ENCODE data around the gene KCTD17. TPM values are rescaled to one million over a fixed set of nuclear protein-coding genes. Genes with fewer than 3 reads are reported as not detected.

Gene KCTD17
- total RNA-seq, 1 experiment from 2014 or later: 24.9 TPM

GRCh38 chr22:37052386-37053309 is 1.1 kb downstream of the KCTD17 start:
- Histone ChIP-seq H3K4me1 (ENCODE audit: low read length) (peaks cover 13% of the 10 kb centered on the region), H2AFZ (ENCODE audit: low read length) (no peak overlapping the region), H3K4me3 (ENCODE audit: low read length) (peak overlapping the region; percentile 91), H4K20me1 (ENCODE audit: insufficient read depth, low read depth, low read length) (no peaks in the 10 kb centered on the region), H3K27ac (ENCODE audit: low read length) (no peak overlapping the region), H3K27me3 (ENCODE audit: low read length) (no peaks in the 10 kb centered on the region), H3K36me3 (ENCODE audit: insufficient read depth, low read length) (no peaks in the 10 kb centered on the region), H3K4me2 (ENCODE audit: low read depth, low read length, poor library complexity, severe bottlenecking) (peak overlapping the region; percentile 92), H3K9me3 (ENCODE audit: low read length) (no peaks in the 10 kb centered on the region), H3K9ac (ENCODE audit: low read length) (peak overlapping the region; percentile 83), H3K79me2 (ENCODE audit: low read length) (no peaks in the 10 kb centered on the region), H3K9me2 (replicated peaks; ENCODE audit: insufficient read depth, low read length) (no peaks in the 10 kb centered on the region)
- DNase-seq: no peak

DNA sequence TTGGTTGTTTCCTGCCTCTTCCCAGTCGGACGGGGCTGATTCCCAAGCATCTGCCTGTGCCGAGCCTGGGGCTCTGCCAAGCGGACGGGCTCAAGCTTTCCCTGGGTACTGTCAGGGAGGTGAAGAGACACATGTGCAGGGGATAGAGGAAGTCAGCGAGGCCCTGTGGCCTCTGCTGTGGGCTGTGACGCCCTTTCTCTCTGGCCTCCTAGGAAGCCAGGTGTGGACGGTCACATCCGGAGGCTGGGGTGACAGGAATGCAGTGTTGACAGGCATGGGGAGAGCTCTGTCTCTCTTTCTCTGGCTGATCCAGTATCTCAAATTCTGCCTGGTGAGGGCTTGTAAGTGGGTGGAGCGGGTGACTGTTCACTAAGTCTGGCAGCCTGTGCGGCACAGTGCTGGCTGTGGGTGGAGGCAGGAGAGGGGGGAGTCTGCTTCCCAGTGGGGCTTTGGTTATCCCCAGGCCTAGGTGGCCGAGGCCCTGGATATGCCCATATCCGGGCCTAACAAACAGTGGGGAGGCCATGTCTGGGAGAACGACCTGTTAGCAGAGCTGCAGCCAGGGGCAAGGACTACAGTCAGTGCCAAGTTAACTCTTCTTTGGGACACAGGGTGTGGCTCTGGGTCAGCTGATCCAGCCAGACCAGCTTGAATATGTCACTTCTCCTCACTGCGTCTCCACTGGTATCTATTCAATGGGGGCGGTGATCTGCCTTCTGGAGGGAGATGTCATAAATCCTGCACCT is 1.9 kb downstream of the KCTD17 start:
- Histone ChIP-seq H3K9me3 (ENCODE audit: low read length) (no peaks in the 10 kb centered on the region), H3K79me2 (ENCODE audit: low read length) (no peaks in the 10 kb centered on the region), H3K4me2 (ENCODE audit: low read depth, low read length, poor library complexity, severe bottlenecking) (no peak overlapping the region), H3K4me3 (ENCODE audit: low read length) (no peak overlapping the region), H3K9me2 (replicated peaks; ENCODE audit: insufficient read depth, low read length) (no peaks in the 10 kb centered on the region), H3K4me1 (ENCODE audit: low read length) (peaks cover 13% of the 10 kb centered on the region), H3K9ac (ENCODE audit: low read length) (no peak overlapping the region), H3K27ac (ENCODE audit: low read length) (no peak overlapping the region), H2AFZ (ENCODE audit: low read length) (no peak overlapping the region), H4K20me1 (ENCODE audit: insufficient read depth, low read depth, low read length) (no peaks in the 10 kb centered on the region), H3K27me3 (ENCODE audit: low read length) (no peaks in the 10 kb centered on the region), H3K36me3 (ENCODE audit: insufficient read depth, low read length) (no peaks in the 10 kb centered on the region)
- DNase-seq: no peak

- Histone ChIP-seq H2AFZ (ENCODE audit: low read length) (no peak overlapping the region), H3K79me2 (ENCODE audit: low read length) (no peaks in the 10 kb centered on the region), H3K4me3 (ENCODE audit: low read length) (no peak overlapping the region), H3K4me2 (ENCODE audit: low read depth, low read length, poor library complexity, severe bottlenecking) (no peak overlapping the region), H3K27me3 (ENCODE audit: low read length) (no peaks in the 10 kb centered on the region), H3K36me3 (ENCODE audit: insufficient read depth, low read length) (no peaks in the 10 kb centered on the region), H3K9ac (ENCODE audit: low read length) (no peak overlapping the region), H3K9me3 (ENCODE audit: low read length) (no peaks in the 10 kb centered on the region), H3K9me2 (replicated peaks; ENCODE audit: insufficient read depth, low read length) (no peaks in the 10 kb centered on the region), H4K20me1 (ENCODE audit: insufficient read depth, low read depth, low read length) (no peaks in the 10 kb centered on the region), H3K27ac (ENCODE audit: low read length) (no peak overlapping the region), H3K4me1 (ENCODE audit: low read length) (peaks cover 13% of the 10 kb centered on the region)
- no peak for DNase-seq
Measured at GRCh38 chr22:37054056-37054395, 2.5 kb downstream of the KCTD17 start.

DNA sequence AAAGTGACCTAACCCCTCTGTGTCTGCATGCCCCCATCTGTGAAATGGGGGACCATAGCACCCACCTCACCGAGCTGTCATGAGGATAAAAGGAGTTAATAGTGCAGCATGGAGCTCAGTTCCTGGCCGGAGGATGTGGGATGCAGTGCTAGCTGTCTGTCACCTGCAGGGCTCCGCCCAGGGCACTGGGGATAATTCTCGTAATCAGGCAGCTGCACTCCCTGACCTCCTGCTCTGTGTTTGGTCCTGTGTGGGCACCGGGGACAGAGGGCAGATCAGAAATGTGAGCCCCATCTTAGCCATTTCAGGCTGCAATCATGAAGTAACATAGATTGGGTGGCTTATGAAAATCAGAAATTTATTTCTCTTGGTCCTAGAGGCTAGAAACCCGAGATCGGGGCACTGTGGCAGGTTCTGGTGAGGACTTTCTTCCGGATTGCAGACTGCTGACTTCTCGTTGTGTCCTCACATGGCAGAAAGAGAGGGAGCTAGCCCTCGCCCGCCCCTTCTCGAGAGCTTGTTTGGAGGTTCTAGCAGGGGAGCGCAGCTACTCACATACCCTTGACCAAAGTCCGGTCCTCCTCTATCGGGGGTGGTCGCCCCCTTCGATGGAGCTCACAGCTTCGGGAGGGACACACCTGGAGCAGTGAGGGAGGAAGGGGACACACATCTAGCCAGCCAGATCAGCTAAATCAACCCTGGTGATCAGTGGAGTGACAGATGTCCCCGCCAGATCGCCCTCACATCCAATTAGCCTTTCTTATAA is 3.2 kb downstream of the KCTD17 start:
- Histone ChIP-seq H4K20me1 (ENCODE audit: insufficient read depth, low read depth, low read length) (no peaks in the 10 kb centered on the region), H3K27ac (ENCODE audit: low read length) (no peak overlapping the region), H3K27me3 (ENCODE audit: low read length) (no peaks in the 10 kb centered on the region), H3K36me3 (ENCODE audit: insufficient read depth, low read length) (no peaks in the 10 kb centered on the region), H3K4me2 (ENCODE audit: low read depth, low read length, poor library complexity, severe bottlenecking) (no peak overlapping the region), H3K9me2 (replicated peaks; ENCODE audit: insufficient read depth, low read length) (no peaks in the 10 kb centered on the region), H3K4me1 (ENCODE audit: low read length) (peaks cover 13% of the 10 kb centered on the region), H3K79me2 (ENCODE audit: low read length) (no peaks in the 10 kb centered on the region), H3K4me3 (ENCODE audit: low read length) (no peak overlapping the region), H3K9ac (ENCODE audit: low read length) (no peak overlapping the region), H2AFZ (ENCODE audit: low read length) (no peak overlapping the region), H3K9me3 (ENCODE audit: low read length) (no peaks in the 10 kb centered on the region)
- no peak for DNase-seq

DNA sequence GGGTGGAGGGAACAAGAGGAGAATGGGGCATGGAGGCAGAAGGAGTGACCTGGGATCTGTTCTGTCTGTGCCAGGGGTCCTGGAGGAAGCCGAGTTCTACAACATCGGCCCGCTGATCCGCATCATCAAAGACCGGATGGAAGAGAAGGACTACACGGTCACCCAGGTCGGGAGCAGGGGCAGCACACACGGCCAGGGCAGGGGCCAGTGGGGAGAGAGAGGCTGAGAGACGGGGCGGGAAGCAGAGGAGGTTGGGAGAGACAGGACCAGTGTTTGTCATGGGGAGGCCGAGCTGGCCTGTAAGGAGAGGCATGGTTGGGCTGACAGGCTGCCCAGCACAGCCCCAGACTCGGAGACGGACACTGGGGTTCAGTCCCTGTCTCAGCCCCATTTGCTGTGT is 4.7 kb downstream of the KCTD17 start:
- Histone ChIP-seq H3K79me2 (ENCODE audit: low read length) (no peaks in the 10 kb centered on the region), H3K4me1 (ENCODE audit: low read length) (peaks cover 13% of the 10 kb centered on the region), H3K9me2 (replicated peaks; ENCODE audit: insufficient read depth, low read length) (no peaks in the 10 kb centered on the region), H3K27me3 (ENCODE audit: low read length) (no peaks in the 10 kb centered on the region), H3K9me3 (ENCODE audit: low read length) (no peaks in the 10 kb centered on the region), H3K4me2 (ENCODE audit: low read depth, low read length, poor library complexity, severe bottlenecking) (no peak overlapping the region), H3K27ac (ENCODE audit: low read length) (no peak overlapping the region), H2AFZ (ENCODE audit: low read length) (no peak overlapping the region), H3K4me3 (ENCODE audit: low read length) (no peak overlapping the region), H4K20me1 (ENCODE audit: insufficient read depth, low read depth, low read length) (no peaks in the 10 kb centered on the region), H3K36me3 (ENCODE audit: insufficient read depth, low read length) (no peaks in the 10 kb centered on the region), H3K9ac (ENCODE audit: low read length) (no peak overlapping the region)
- DNase-seq: no peak

GRCh38 chr22:37057226-37057625 is 5.7 kb downstream of the KCTD17 start:
- H3K9ac ChIP-seq (ENCODE audit: low read length): no peak overlapping the region
- no peaks in the 10 kb centered on the region for H3K79me2 ChIP-seq (ENCODE audit: low read length)
- H2AFZ ChIP-seq (ENCODE audit: low read length): no peak overlapping the region
- H3K4me3 ChIP-seq (ENCODE audit: low read length): no peak overlapping the region
- H3K27ac ChIP-seq (ENCODE audit: low read length): no peak overlapping the region
- peaks cover 12% of the 10 kb centered on the region for H3K4me1 ChIP-seq (ENCODE audit: low read length)
- no peak for DNase-seq
- no peaks in the 10 kb centered on the region for H3K27me3 ChIP-seq (ENCODE audit: low read length)
- H3K9me3 ChIP-seq (ENCODE audit: low read length): no peaks in the 10 kb centered on the region
- H3K9me2 ChIP-seq (replicated peaks; ENCODE audit: insufficient read depth, low read length): no peaks in the 10 kb centered on the region
- H3K4me2 ChIP-seq (ENCODE audit: low read depth, low read length, poor library complexity, severe bottlenecking): no peak overlapping the region
- H3K36me3 ChIP-seq (ENCODE audit: insufficient read depth, low read length): no peaks in the 10 kb centered on the region
- H4K20me1 ChIP-seq (ENCODE audit: insufficient read depth, low read depth, low read length): no peaks in the 10 kb centered on the region

DNA sequence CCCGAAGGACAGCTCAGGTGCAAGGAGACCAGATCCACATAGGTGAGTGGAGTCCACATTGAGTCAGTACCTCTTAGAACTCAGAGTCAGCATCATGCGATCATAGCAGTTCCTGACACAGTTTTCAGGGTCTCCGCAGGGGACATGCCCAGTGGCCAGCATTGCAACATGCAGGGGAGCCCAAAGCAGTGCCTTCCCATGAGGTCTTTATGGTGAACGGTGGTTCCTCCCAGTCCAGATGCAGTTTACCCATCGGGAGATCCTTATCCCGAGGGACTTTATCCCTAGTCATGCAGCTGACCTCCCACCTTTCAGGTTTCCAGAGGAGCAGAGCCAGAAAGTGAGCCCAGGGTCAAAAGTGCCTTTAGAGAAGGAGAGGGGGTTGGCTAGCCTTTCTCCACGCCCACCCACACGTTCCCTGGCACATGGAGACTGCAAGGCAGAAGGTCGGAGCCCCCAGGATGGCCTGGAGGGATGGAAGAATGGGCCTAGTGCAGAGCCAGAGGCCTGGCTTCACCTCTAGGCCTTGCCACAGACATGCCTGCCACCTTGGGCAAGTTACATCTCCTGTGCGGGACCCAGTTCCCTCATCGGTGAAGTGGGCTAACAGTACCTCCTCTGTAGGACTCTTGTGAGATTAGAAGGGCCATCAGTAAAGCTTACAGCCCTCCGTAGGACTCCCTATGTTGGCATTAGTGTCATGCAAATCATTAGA is 6.4 kb downstream of the KCTD17 start:
- Histone ChIP-seq H3K4me1 (ENCODE audit: low read length) (peaks cover 15% of the 10 kb centered on the region), H3K27ac (ENCODE audit: low read length) (no peak overlapping the region), H3K4me2 (ENCODE audit: low read depth, low read length, poor library complexity, severe bottlenecking) (no peak overlapping the region), H3K9me2 (replicated peaks; ENCODE audit: insufficient read depth, low read length) (no peaks in the 10 kb centered on the region), H4K20me1 (ENCODE audit: insufficient read depth, low read depth, low read length) (no peaks in the 10 kb centered on the region), H3K27me3 (ENCODE audit: low read length) (no peaks in the 10 kb centered on the region), H3K4me3 (ENCODE audit: low read length) (no peak overlapping the region), H3K9ac (ENCODE audit: low read length) (no peak overlapping the region), H2AFZ (ENCODE audit: low read length) (no peak overlapping the region), H3K9me3 (ENCODE audit: low read length) (no peaks in the 10 kb centered on the region), H3K36me3 (ENCODE audit: insufficient read depth, low read length) (no peaks in the 10 kb centered on the region), H3K79me2 (ENCODE audit: low read length) (no peaks in the 10 kb centered on the region)
- DNase-seq: no peak

Measured in Karpas-422 (cell line).